ENCODE data around the gene CNEP1R1. TPM values are rescaled to one million over a fixed set of nuclear protein-coding genes. Genes with fewer than 3 reads are reported as not detected.

Gene CNEP1R1
- total RNA-seq, 1 donor from 2014 or later, result 28.4 TPM

DNA sequence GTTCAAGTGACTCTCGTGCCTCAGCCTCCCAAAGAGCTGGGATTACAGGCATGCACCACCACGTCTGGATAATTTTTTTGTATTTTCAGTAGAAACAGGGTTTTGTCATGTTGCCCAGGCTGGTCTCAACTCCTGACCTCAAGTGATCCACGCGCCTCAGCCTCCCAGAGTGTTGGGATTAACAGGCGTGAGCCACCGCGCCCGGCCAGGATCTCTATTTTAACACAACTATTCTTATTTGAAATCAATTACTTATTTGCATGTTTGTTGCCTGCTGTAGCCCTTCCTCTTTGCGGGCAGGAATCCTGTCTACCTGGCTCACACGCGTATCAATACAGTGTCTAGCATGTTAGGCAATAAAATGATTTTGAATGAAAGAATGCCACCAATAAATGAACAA is 818 bp upstream of the CNEP1R1 start:
- Mint-ChIP-seq H3K36me3 (ENCODE audit: insufficient read depth) (no peaks in the 10 kb centered on the region), H3K27ac (peak overlapping the region; percentile 20), H3K4me1 (ENCODE audit: low read depth) (peaks cover 27% of the 10 kb centered on the region), H3K4me3 (ENCODE audit: low read depth) (peak overlapping the region; percentile 95), H3K9me3 (ENCODE audit: low read depth) (no peaks in the 10 kb centered on the region), H3K27me3 (no peaks in the 10 kb centered on the region)
- TF ChIP-seq, protein P1, sequence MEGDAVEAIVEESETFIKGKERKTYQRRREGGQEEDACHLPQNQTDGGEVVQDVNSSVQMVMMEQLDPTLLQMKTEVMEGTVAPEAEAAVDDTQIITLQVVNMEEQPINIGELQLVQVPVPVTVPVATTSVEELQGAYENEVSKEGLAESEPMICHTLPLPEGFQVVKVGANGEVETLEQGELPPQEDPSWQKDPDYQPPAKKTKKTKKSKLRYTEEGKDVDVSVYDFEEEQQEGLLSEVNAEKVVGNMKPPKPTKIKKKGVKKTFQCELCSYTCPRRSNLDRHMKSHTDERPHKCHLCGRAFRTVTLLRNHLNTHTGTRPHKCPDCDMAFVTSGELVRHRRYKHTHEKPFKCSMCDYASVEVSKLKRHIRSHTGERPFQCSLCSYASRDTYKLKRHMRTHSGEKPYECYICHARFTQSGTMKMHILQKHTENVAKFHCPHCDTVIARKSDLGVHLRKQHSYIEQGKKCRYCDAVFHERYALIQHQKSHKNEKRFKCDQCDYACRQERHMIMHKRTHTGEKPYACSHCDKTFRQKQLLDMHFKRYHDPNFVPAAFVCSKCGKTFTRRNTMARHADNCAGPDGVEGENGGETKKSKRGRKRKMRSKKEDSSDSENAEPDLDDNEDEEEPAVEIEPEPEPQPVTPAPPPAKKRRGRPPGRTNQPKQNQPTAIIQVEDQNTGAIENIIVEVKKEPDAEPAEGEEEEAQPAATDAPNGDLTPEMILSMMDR (IDR thresholded peaks at IDR 0.05; ENCODE audit: unreplicated experiment), result no peak
- DNase-seq (ENCODE audit: low spot score, unreplicated experiment), result no peak

DNA sequence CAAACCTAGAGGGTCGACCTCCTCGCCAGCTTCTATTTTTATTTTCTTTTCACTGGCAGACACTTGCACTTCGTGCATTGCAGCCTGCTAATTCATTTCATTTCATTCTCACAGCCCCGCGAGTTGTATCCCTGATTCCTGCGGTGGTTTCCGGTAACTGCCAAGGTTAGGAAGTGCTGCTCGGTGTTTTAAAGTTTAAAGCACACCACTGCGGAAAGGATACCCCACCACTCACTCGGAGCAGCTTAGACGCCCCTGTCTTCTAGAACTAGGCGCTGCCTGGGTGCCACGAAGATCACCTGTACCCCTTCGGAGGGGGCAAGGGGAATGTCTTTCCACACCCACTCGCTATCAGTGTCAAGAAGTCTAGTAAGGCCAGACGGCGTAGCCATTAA is 509 bp downstream of the CNEP1R1 start:
- H3K36me3 Mint-ChIP-seq (ENCODE audit: insufficient read depth), result peaks cover 5% of the 10 kb centered on the region
- peak overlapping the region; percentile 91 for H3K27ac Mint-ChIP-seq

DNA sequence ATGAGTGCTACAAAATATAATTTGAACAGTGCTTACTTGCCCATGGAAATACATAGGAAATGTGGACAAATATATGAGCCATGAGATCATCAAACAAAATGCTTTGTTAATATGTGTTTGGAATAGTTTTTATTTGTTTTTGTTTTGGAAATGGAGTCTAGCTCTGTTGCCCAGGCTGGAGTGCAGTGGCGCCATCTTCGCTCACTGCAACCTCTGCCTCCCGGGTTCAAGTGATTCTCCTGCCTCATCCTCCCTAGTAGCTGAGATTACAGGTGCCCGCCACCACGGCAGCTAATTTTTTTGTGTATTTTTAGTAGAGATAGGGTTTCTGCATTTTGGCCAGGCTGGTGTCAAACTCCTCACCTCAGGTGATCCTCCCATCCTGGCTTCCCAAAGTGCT is 2.8 kb downstream of the CNEP1R1 start:
- TF ChIP-seq, protein P1 (IDR thresholded peaks at IDR 0.05; ENCODE audit: unreplicated experiment), result no peak
- Mint-ChIP-seq H3K27me3 (no peaks in the 10 kb centered on the region), H3K9me3 (ENCODE audit: low read depth) (no peaks in the 10 kb centered on the region), H3K27ac (no peak overlapping the region), H3K4me3 (ENCODE audit: low read depth) (no peak overlapping the region), H3K36me3 (ENCODE audit: insufficient read depth) (peaks cover 15% of the 10 kb centered on the region), H3K4me1 (ENCODE audit: low read depth) (peaks cover 20% of the 10 kb centered on the region)
- DNase-seq (ENCODE audit: low spot score, unreplicated experiment), result no peak

More for the DNA sequence above, 509 bp downstream of the CNEP1R1 start:
- no peak for DNase-seq (ENCODE audit: low spot score, unreplicated experiment)
- Mint-ChIP-seq H3K9me3 (ENCODE audit: low read depth) (no peaks in the 10 kb centered on the region), H3K4me1 (ENCODE audit: low read depth) (peaks cover 27% of the 10 kb centered on the region), H3K27me3 (no peaks in the 10 kb centered on the region), H3K4me3 (ENCODE audit: low read depth) (peak overlapping the region; percentile 95)
- TF ChIP-seq, protein P1 (IDR thresholded peaks at IDR 0.05; ENCODE audit: unreplicated experiment), result no peak

DNA sequence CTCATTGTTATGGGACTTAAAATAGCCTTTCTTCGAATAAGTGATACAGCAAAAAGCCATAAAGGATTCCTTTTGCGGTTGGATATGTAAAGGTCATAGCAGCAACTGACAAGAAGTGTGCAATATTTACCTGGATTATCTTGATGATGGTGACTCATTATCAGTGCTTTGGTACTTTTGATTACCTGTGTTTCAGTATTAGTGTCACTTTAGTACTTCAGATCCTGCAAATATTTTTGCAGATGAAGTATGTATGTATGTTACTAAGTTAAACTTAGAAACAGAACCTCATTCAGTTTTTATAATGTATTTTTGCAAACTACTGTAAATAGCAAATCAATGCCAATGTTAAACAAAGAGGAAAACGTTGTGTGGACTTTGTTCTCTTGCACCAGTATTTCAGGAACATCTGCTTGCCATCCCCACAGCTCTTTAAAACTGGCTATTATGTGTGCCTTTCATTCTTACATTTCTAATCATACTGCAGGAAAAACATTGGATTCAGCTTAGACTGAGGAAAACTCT is 10.5 kb downstream of the CNEP1R1 start:
- Mint-ChIP-seq H3K4me3 (ENCODE audit: low read depth) (peak overlapping the region; percentile 35), H3K36me3 (ENCODE audit: insufficient read depth) (peaks cover 19% of the 10 kb centered on the region), H3K27me3 (no peaks in the 10 kb centered on the region), H3K27ac (peak overlapping the region; percentile 78), H3K9me3 (ENCODE audit: low read depth) (no peaks in the 10 kb centered on the region), H3K4me1 (ENCODE audit: low read depth) (peaks cover 27% of the 10 kb centered on the region)
- TF ChIP-seq, protein P1 (IDR thresholded peaks at IDR 0.05; ENCODE audit: unreplicated experiment), result no peak
- DNase-seq (ENCODE audit: low spot score, unreplicated experiment), result no peak

DNA sequence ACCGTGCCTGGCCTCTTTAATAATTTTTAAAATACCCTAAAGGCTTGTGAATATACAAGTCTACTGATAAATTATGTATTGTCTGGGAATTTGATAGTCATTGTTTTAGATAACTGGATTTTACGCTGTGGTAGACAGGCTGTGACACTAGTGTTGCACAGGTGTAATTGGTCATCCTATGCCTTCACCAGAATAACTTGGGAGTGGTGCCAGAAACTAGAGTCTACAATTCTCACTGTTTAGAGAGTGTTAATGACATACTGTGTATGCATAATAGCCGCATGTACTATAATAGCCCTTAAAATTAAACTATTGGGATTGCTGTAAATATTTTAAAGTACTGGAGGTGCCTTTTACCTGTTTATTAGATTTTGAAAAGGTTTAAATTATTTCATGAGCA is 11.4 kb downstream of the CNEP1R1 start:
- H3K9me3 Mint-ChIP-seq (ENCODE audit: low read depth), result no peaks in the 10 kb centered on the region
- H3K4me1 Mint-ChIP-seq (ENCODE audit: low read depth), result peaks cover 27% of the 10 kb centered on the region
- H3K36me3 Mint-ChIP-seq (ENCODE audit: insufficient read depth), result peaks cover 13% of the 10 kb centered on the region
- no peak overlapping the region for H3K4me3 Mint-ChIP-seq (ENCODE audit: low read depth)
- H3K27ac Mint-ChIP-seq, result no peak overlapping the region
- TF ChIP-seq, protein P1 (IDR thresholded peaks at IDR 0.05; ENCODE audit: unreplicated experiment), result no peak
- DNase-seq (ENCODE audit: low spot score, unreplicated experiment), result no peak
- H3K27me3 Mint-ChIP-seq, result no peaks in the 10 kb centered on the region

All from progenitor cell of endocrine pancreas (in vitro differentiated cells).